ENCODE results near the gene ANKRD34B.

DNA sequence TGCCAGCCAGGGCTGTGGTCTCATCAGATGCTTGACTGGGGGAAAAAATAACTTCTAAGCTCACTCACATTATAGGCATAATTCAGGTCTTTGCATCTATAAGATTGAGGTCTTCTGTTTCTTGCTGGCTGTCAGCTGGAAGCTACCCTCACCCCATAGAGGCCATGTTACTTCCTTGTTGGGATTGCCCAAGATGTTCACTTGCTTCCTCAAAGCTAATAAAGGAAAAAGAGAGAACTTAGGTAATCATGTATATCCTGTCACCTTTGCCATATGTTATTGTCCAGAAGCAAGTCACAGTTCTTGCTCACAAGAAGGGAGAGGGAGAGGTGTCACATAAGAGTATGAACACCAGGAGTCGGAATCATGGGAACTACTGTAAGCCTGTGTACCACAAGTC lies 38.7 kb upstream of the ANKRD34B start:
- TF ChIP-seq POLR2A (IDR thresholded peaks at IDR 0.05; ENCODE audit: low read depth, low read length) = no peak
- no peak for TF ChIP-seq POLR2AphosphoS5 (IDR thresholded peaks at IDR 0.05; ENCODE audit: low read depth, low read length)

Measured in GM12892 (cell line).